MM.1S (cell line): ENCODE results near the gene ABCC4.
"Not testable (repeated sequence)": the region's sequence is repeated elsewhere in the genome, so short reads cannot be mapped to it uniquely, and the experiment has no call there.

Source experiments
- DNase-seq: peaks from one replicate; pipeline ENCODE4 v3.0.0-alpha.2; 2015
- H2AFZ ChIP-seq: fragments of 300-600 bp; sonication (generic); 2 replicates; pipeline ENCODE4 v1.6.0; 2016; ENCODE audit warnings: antibody characterized with exemption, low read length
- H3F3A ChIP-seq: fragments of 300-600 bp; sonication (generic); 2 replicates; pipeline ENCODE4 v1.6.1; 2016; ENCODE audit warnings: mild to moderate bottlenecking, antibody characterized with exemption, low read length, moderate library complexity, mixed read lengths; ENCODE audit not compliant: insufficient read depth
- H3K27ac ChIP-seq: fragments of 300-600 bp; sonication (generic); 2 replicates; pipeline ENCODE4 v1.5.1; 2016; ENCODE audit warnings: mild to moderate bottlenecking, low read length
- H3K27me3 ChIP-seq: fragments of 300-600 bp; sonication (generic); replicated peaks from 2 replicates; pipeline ENCODE4 v1.6.0; 2016; ENCODE audit warnings: low read length; ENCODE audit not compliant: insufficient read depth
- H3K36me3 ChIP-seq: fragments of 300-600 bp; sonication (generic); replicated peaks from 2 replicates; pipeline ENCODE4 v1.6.1; 2016; ENCODE audit warnings: mild to moderate bottlenecking, low read length, mixed read lengths; ENCODE audit not compliant: insufficient read depth
- H3K4me1 ChIP-seq: fragments of 300-600 bp; sonication (generic); 2 replicates; pipeline ENCODE4 v1.6.1; 2016; ENCODE audit warnings: low read length, mixed read lengths
- H3K4me2 ChIP-seq: fragments of 300-600 bp; sonication (generic); 2 replicates; pipeline ENCODE4 v1.6.0; 2016; ENCODE audit warnings: low read depth, low read length
- H3K4me3 ChIP-seq: fragments of 300-600 bp; sonication (generic); 2 replicates; pipeline ENCODE4 v1.5.1; 2016; ENCODE audit warnings: low read length, mixed read lengths
- H3K79me2 ChIP-seq: fragments of 300-600 bp; sonication (generic); 2 replicates; pipeline ENCODE4 v1.6.1; 2016; ENCODE audit warnings: mixed run types, low read length, mixed read lengths
- H3K9ac ChIP-seq: fragments of 300-600 bp; sonication (generic); 2 replicates; pipeline ENCODE4 v1.6.1; 2016; ENCODE audit warnings: low read length, mixed read lengths
- H3K9me2 ChIP-seq: fragments of 300-600 bp; sonication (generic); replicated peaks from 2 replicates; pipeline ENCODE4 v1.6.1; 2016; ENCODE audit warnings: mild to moderate bottlenecking, low read length, mixed read lengths; ENCODE audit not compliant: insufficient read depth
- H3K9me3 ChIP-seq: fragments of 300-600 bp; sonication (generic); replicated peaks from 2 replicates; pipeline ENCODE4 v1.6.1; 2016; ENCODE audit warnings: mild to moderate bottlenecking, low read length, mixed read lengths; ENCODE audit not compliant: insufficient read depth
- H4K20me1 ChIP-seq: fragments of 300-600 bp; sonication (generic); 2 replicates; pipeline ENCODE4 v1.6.1; 2016; ENCODE audit warnings: mild to moderate bottlenecking, low read length, moderate library complexity, mixed read lengths; ENCODE audit not compliant: insufficient read depth
- EZH2 ChIP-seq: fragments of 300-600 bp; sonication (generic); optimal IDR thresholded peaks from 2 replicates; pipeline ENCODE3; 2017; ENCODE audit warnings: low read depth, mild to moderate bottlenecking, antibody characterized with exemption, low read length, mixed read lengths
- EZH2phosphoT487 ChIP-seq: fragments of 300-600 bp; sonication (generic); IDR thresholded peaks from 2 replicates; pipeline ENCODE4 v1.6.1; 2018; ENCODE audit warnings: antibody characterized with exemption, low read length
- TF ChIP-seq, protein P1 (sequence below): fragments of 300-600 bp; sonication (generic); IDR thresholded peaks from 2 replicates; pipeline ENCODE4 v1.5.1; 2016; ENCODE audit warnings: antibody characterized with exemption, low read length, mixed read lengths

ABCC4 gene

DNA sequence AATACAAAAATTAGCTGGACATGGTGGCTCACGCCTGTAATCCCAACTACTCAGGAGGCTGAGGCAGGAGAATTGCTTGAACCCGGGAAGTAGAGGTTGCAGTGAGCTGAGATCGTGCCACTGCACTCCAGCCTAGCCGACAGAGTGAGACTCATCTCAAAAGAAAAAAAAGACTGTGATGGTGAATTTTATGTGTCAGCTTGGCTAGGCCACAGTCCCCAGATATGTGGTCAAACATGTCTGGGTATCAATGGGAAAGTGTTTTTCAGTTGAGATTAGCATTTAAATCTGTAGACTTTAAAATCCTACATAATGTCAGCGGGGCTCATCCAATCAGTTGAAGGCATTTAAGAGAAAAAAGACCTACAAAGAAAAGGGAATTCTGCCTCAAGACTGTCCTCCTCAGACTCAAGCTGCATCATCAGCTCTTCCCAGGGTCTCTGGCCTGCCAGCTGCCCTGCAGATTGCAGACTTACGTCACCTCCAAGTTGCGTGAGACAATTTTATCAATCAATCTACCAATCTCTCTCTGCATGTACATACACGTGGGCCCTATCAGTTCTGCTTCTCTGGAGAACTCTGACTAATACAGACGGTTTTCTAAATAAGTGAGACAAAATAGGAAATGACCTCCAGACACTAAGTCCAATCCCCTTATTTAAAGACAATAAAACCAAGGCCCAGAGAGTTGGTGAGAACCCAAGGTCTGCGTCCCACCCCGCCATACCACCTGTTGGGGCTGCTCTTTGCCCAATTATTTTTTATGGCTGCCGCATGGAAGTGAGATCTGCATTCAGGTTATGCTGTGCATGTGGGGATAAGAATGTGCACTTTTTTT is 99.2 kb downstream of the ABCC4 start:
- Histone ChIP-seq H3K27ac (no peak overlapping the region), H3K9me3 (no peaks in the 10 kb centered on the region), H3K4me1 (no peaks in the 10 kb centered on the region), H3K9me2 (no peaks in the 10 kb centered on the region), H4K20me1 (no peaks in the 10 kb centered on the region), H3K79me2 (no peaks in the 10 kb centered on the region), H3K36me3 (no peaks in the 10 kb centered on the region), H2AFZ (no peak overlapping the region), H3K27me3 (no peaks in the 10 kb centered on the region), H3F3A (no peaks in the 10 kb centered on the region), H3K4me3 (no peak overlapping the region), H3K9ac (no peak overlapping the region), H3K4me2 (no peak overlapping the region)
- DNase-seq, result no peak
- TF ChIP-seq, protein P1, sequence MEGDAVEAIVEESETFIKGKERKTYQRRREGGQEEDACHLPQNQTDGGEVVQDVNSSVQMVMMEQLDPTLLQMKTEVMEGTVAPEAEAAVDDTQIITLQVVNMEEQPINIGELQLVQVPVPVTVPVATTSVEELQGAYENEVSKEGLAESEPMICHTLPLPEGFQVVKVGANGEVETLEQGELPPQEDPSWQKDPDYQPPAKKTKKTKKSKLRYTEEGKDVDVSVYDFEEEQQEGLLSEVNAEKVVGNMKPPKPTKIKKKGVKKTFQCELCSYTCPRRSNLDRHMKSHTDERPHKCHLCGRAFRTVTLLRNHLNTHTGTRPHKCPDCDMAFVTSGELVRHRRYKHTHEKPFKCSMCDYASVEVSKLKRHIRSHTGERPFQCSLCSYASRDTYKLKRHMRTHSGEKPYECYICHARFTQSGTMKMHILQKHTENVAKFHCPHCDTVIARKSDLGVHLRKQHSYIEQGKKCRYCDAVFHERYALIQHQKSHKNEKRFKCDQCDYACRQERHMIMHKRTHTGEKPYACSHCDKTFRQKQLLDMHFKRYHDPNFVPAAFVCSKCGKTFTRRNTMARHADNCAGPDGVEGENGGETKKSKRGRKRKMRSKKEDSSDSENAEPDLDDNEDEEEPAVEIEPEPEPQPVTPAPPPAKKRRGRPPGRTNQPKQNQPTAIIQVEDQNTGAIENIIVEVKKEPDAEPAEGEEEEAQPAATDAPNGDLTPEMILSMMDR, result no peak
- TF ChIP-seq EZH2 (no peak), EZH2phosphoT487 (no peak)

DNA sequence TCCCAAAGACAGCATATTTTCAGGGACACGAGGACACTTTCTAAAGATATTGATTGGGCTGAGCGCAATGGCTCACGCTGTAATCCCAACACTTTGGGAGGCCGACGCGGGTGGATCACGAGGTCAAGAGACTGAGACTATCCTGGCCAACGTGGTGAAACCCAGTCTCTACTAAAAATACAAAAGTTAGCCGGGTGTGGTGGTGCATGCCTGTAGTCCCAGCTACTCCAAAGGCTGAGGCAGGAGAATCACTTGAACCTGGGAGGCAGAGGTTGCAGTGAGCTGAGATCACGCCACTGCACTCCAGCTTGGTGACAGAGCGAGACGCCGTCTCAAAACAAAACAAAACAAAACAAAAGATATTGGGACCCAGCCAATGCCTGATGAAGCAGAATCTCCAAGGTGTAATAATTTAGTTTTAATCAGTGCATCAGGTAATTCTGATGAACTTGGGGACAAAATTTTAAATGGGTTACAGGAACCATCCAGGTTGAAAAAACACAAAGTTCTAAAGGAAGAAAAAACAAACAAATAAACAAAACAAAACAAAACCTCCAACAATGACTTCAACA is 100.8 kb downstream of the ABCC4 start:
- H3K4me2 ChIP-seq, DNase-seq: not testable (repeated sequence)

DNA sequence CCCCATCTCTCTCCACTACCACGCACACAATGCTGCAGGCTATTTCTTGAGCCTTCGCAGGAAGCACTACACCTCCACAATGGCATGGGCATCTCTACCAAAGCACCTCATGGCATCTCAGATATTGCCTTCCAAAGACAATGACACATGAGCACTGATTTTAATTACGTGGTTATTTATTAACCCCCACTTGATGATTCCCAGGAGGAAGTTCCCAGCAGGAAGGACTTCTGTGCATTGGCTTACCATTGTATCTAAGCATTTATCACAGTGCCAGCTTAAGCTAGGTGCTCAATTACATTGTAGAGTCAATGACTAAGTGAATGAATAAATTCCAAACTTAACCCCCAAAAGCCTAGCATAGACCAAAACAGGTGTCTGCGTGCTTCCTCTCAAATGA is 101.4 kb downstream of the ABCC4 start:
- no peak for DNase-seq
- no peak overlapping the region for H3K4me3 ChIP-seq
- H3K27ac ChIP-seq, result no peak overlapping the region

More for the DNA sequence above, 100.8 kb downstream of the ABCC4 start:
- H3K4me1 ChIP-seq, H3K9me3 ChIP-seq, H4K20me1 ChIP-seq, H3K27ac ChIP-seq, H2AFZ ChIP-seq, H3K79me2 ChIP-seq, H3K4me3 ChIP-seq, H3K27me3 ChIP-seq, H3F3A ChIP-seq, H3K9me2 ChIP-seq, H3K36me3 ChIP-seq, H3K9ac ChIP-seq: not testable (repeated sequence)

DNA sequence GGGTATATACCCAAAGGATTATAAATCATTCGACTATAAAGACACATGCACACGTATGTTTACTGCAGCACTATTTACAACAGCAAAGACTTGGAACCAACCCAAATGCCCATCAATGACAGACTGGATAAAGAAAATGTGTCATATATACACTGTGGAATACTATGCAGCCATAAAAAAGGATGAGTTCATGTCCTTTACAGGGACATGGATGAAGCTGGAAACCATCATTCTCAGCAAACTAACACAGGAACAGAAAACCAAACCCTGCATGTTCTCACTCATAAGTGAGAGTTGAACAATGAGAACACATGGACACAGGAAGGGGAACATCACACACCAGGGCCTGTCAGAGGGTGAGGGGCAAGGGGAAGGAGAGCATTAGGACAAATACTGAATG is 102.6 kb downstream of the ABCC4 start:
- H3K27me3 ChIP-seq, H3K9me2 ChIP-seq, H3K79me2 ChIP-seq, H3F3A ChIP-seq, H3K9ac ChIP-seq, H3K4me1 ChIP-seq, H2AFZ ChIP-seq, H3K27ac ChIP-seq, H3K4me2 ChIP-seq, H3K4me3 ChIP-seq, DNase-seq, H3K36me3 ChIP-seq, H3K9me3 ChIP-seq, H4K20me1 ChIP-seq: not testable (repeated sequence)

More for the DNA sequence above, 101.4 kb downstream of the ABCC4 start:
- Histone ChIP-seq H3K79me2 (no peaks in the 10 kb centered on the region), H3K9ac (no peak overlapping the region), H4K20me1 (no peaks in the 10 kb centered on the region), H3K27me3 (no peaks in the 10 kb centered on the region), H3F3A (no peaks in the 10 kb centered on the region), H3K4me1 (no peaks in the 10 kb centered on the region), H3K4me2 (no peak overlapping the region), H2AFZ (no peak overlapping the region), H3K36me3 (no peaks in the 10 kb centered on the region), H3K9me3 (no peaks in the 10 kb centered on the region), H3K9me2 (no peaks in the 10 kb centered on the region)
- TF ChIP-seq EZH2 (no peak), EZH2phosphoT487 (no peak)
- TF ChIP-seq, protein P1, result no peak
